KG1 (cell line): ENCODE data around the gene DYNC1H1.
A peak's percentile ranks its signal among the peaks of the same experiment; 100 is the strongest.

Experiments used
- DNase-seq: peaks from one replicate; lab custom pipeline; 2025; lab: John Stamatoyannopoulos, UW

DYNC1H1 gene

GRCh38 chr14:101944451-101944850 is 19.9 kb upstream of the DYNC1H1 start:
- DNase-seq, result no peak

- no peak for DNase-seq
Observed at GRCh38 chr14:101945171-101945570, 19.2 kb upstream of the DYNC1H1 start.

- DNase-seq, result no peak
Observed at GRCh38 chr14:101947577-101947903, 16.8 kb upstream of the DYNC1H1 start.

GRCh38 chr14:101947904-101948665 is 16.3 kb upstream of the DYNC1H1 start:
- peak; percentile 99 for DNase-seq

GRCh38 chr14:101948666-101949216 is 15.6 kb upstream of the DYNC1H1 start:
- DNase-seq, result no peak

GRCh38 chr14:101950100-101950499 is 14.3 kb upstream of the DYNC1H1 start:
- DNase-seq, result no peak

GRCh38 chr14:101950516-101951215 is 13.7 kb upstream of the DYNC1H1 start:
- no peak for DNase-seq

GRCh38 chr14:101953151-101953550 is 11.2 kb upstream of the DYNC1H1 start:
- no peak for DNase-seq

- DNase-seq, result no peak
Observed at GRCh38 chr14:101954501-101954900, 9.9 kb upstream of the DYNC1H1 start.

- no peak for DNase-seq
Observed at GRCh38 chr14:101955695-101956161, 8.6 kb upstream of the DYNC1H1 start.

- no peak for DNase-seq
Observed at GRCh38 chr14:101956179-101956885, 8.0 kb upstream of the DYNC1H1 start.

- DNase-seq, result no peak
Observed at GRCh38 chr14:101957406-101958234, 6.8 kb upstream of the DYNC1H1 start.

- no peak for DNase-seq
Observed at GRCh38 chr14:101958418-101959180, 5.8 kb upstream of the DYNC1H1 start.

GRCh38 chr14:101959277-101959676 is 5.1 kb upstream of the DYNC1H1 start:
- DNase-seq, result no peak

GRCh38 chr14:101960225-101960624 is 4.1 kb upstream of the DYNC1H1 start:
- peak; percentile 5 for DNase-seq

- DNase-seq, result peak; percentile 60
Observed at GRCh38 chr14:101961011-101961721, 3.2 kb upstream of the DYNC1H1 start.

GRCh38 chr14:101961746-101962502 is 2.4 kb upstream of the DYNC1H1 start:
- no peak for DNase-seq

- no peak for DNase-seq
Observed at GRCh38 chr14:101962503-101962874, 1.9 kb upstream of the DYNC1H1 start.

- no peak for DNase-seq
Observed at GRCh38 chr14:101963052-101963451, 1.3 kb upstream of the DYNC1H1 start.
